Osteocyte (in vitro differentiated cells): Measurements from ENCODE around the gene EEF1A2. TPM values are rescaled to one million over a fixed set of nuclear protein-coding genes. Genes with fewer than 3 reads are reported as not detected.

Source experiments
- DNase-seq: peaks from one replicate; pipeline ENCODE4 v3.0.0; 2021; ENCODE audit warnings: mixed read lengths; ENCODE audit not compliant: unreplicated experiment; ENCODE audit errors: extremely low spot score
- H3K27ac Mint-ChIP-seq: one replicate; pipeline ENCODE4 v1.8.0; 2021; ENCODE audit warnings: mild to moderate bottlenecking, mixed read lengths; ENCODE audit not compliant: unreplicated experiment
- H3K27me3 Mint-ChIP-seq: one replicate; pipeline ENCODE4 v1.8.0; 2021; ENCODE audit warnings: mixed read lengths; ENCODE audit not compliant: unreplicated experiment
- H3K36me3 Mint-ChIP-seq: one replicate; pipeline ENCODE4 v1.8.0; 2021; ENCODE audit warnings: mixed read lengths; ENCODE audit not compliant: unreplicated experiment
- H3K4me1 Mint-ChIP-seq: one replicate; pipeline ENCODE4 v1.8.0; 2021; ENCODE audit warnings: mixed read lengths; ENCODE audit not compliant: unreplicated experiment
- H3K4me3 Mint-ChIP-seq: one replicate; pipeline ENCODE4 v1.8.0; 2021; ENCODE audit warnings: mild to moderate bottlenecking, moderate library complexity, mixed read lengths; ENCODE audit not compliant: unreplicated experiment
- H3K9me3 Mint-ChIP-seq: one replicate; pipeline ENCODE4 v1.8.0; 2021; ENCODE audit warnings: mixed read lengths; ENCODE audit not compliant: unreplicated experiment
- CTCF ChIP-seq: fragments of 200-600 bp; sonication (generic); IDR thresholded peaks from 2 replicates; pipeline ENCODE4 v1.5.0; 2021; ENCODE audit warnings: antibody characterized with exemption, mild to moderate bottlenecking, moderate library complexity
- total RNA-seq: library from RNA; stranded (reverse); gene quantifications from 2 replicates; pipeline ENCODE4 v1.2.1, GENCODE V29; 2021

The EEF1A2 gene
- total RNA-seq, 1 donor from 2014 or later, result 0.56 TPM

- TF ChIP-seq CTCF, result no peak
- Mint-ChIP-seq H3K9me3 (no peaks in the 10 kb centered on the region), H3K4me3 (no peak overlapping the region), H3K27me3 (peaks cover 20% of the 10 kb centered on the region), H3K4me1 (no peaks in the 10 kb centered on the region), H3K27ac (no peak overlapping the region), H3K36me3 (no peaks in the 10 kb centered on the region)
- DNase-seq, result no peak
Measured at GRCh38 chr20:63461104-63461763, 37.6 kb downstream of the EEF1A2 start.

GRCh38 chr20:63459070-63459380 is 39.9 kb downstream of the EEF1A2 start:
- Mint-ChIP-seq H3K27me3 (peaks cover 16% of the 10 kb centered on the region), H3K4me3 (no peak overlapping the region), H3K27ac (no peak overlapping the region), H3K4me1 (peaks cover 3% of the 10 kb centered on the region), H3K36me3 (no peaks in the 10 kb centered on the region), H3K9me3 (no peaks in the 10 kb centered on the region)
- no peak for TF ChIP-seq CTCF
- no peak for DNase-seq

GRCh38 chr20:63458170-63459069 is 40.5 kb downstream of the EEF1A2 start:
- H3K9me3 Mint-ChIP-seq, result no peaks in the 10 kb centered on the region
- H3K27ac Mint-ChIP-seq, result no peak overlapping the region
- H3K27me3 Mint-ChIP-seq, result peaks cover 15% of the 10 kb centered on the region
- H3K36me3 Mint-ChIP-seq, result no peaks in the 10 kb centered on the region
- no peak overlapping the region for H3K4me3 Mint-ChIP-seq
- no peak for DNase-seq
- peaks cover 4% of the 10 kb centered on the region for H3K4me1 Mint-ChIP-seq
- no peak for TF ChIP-seq CTCF

GRCh38 chr20:63457737-63458136 is 41.1 kb downstream of the EEF1A2 start:
- no peak for DNase-seq
- Mint-ChIP-seq H3K27ac (no peak overlapping the region), H3K36me3 (no peaks in the 10 kb centered on the region), H3K4me3 (no peak overlapping the region), H3K27me3 (peaks cover 9% of the 10 kb centered on the region), H3K4me1 (peaks cover 4% of the 10 kb centered on the region), H3K9me3 (no peaks in the 10 kb centered on the region)
- TF ChIP-seq CTCF, result no peak
